CD4-positive, CD25-positive, alpha-beta regulatory T cell (primary cell): ENCODE results near the gene CHST2. TPM values are rescaled to one million over a fixed set of nuclear protein-coding genes. Genes with fewer than 3 reads are reported as not detected.
A peak's percentile ranks its signal among the peaks of the same experiment; 100 is the strongest.

Experiments used
- ATAC-seq, 2 donors: fragments of 150-1000 bp; cut with Tn5 transposase; one replicate each; pipeline ENCODE4 v1.10.0; 2021; ENCODE audit warnings: low read depth in 2 of 2, moderate number of reproducible peaks in 2 of 2, moderate library complexity in 1 of 2
- DNase-seq, 3 donors: peaks; one replicate each; pipeline versions ENCODE4 v3.0.0 to v3.0.0-alpha.2; 2012 to 2022; ENCODE audit warnings: mixed read lengths in 1 of 3
- H3K27ac ChIP-seq: one replicate; pipeline ENCODE4 v1.7.0; 2013; ENCODE audit warnings: mild to moderate bottlenecking, low read length; ENCODE audit not compliant: insufficient read depth, poor library complexity, severe bottlenecking
- H3K27me3 ChIP-seq: one replicate; pipeline ENCODE4 v1.7.0; 2013; ENCODE audit warnings: low read length; ENCODE audit not compliant: control insufficient read depth, insufficient read depth
- H3K36me3 ChIP-seq: one replicate; pipeline ENCODE4 v1.7.0; 2013; ENCODE audit warnings: mild to moderate bottlenecking, low read length, moderate library complexity; ENCODE audit not compliant: control insufficient read depth, insufficient read depth
- H3K4me1 ChIP-seq: 2 replicates; pipeline ENCODE4 v1.7.0; 2013; ENCODE audit warnings: mild to moderate bottlenecking, low read length; ENCODE audit not compliant: insufficient read depth, control insufficient read depth, poor library complexity, severe bottlenecking
- H3K4me3 ChIP-seq: one replicate; pipeline ENCODE4 v1.7.0; 2013; ENCODE audit warnings: low read depth, mild to moderate bottlenecking, low read length, moderate library complexity
- H3K9me3 ChIP-seq, 2 experiments: 1 replicate in 1 of 2; 2 replicates in 1 of 2; pipeline ENCODE4 v1.7.0; 2013; ENCODE audit warnings: low read length in 2 of 2, mild to moderate bottlenecking in 1 of 2, moderate library complexity in 1 of 2; ENCODE audit not compliant: control insufficient read depth in 2 of 2
- H3K27ac Mint-ChIP-seq, 3 donors: one replicate each; pipeline ENCODE4 v1.8.0; 2020 to 2022; ENCODE audit warnings: mild to moderate bottlenecking in 3 of 3, mixed read lengths in 3 of 3, moderate library complexity in 2 of 3
- H3K27me3 Mint-ChIP-seq: one replicate; pipeline ENCODE4 v1.8.0; 2022; ENCODE audit warnings: mild to moderate bottlenecking, mixed read lengths
- H3K36me3 Mint-ChIP-seq: one replicate; pipeline ENCODE4 v1.8.0; 2020; ENCODE audit warnings: mixed read lengths
- H3K4me1 Mint-ChIP-seq, 4 donors: one replicate each; pipeline ENCODE4 v1.8.0; 2020 to 2022; ENCODE audit warnings: mixed read lengths in 4 of 4, mild to moderate bottlenecking in 1 of 4
- H3K4me3 Mint-ChIP-seq, 4 donors: one replicate each; pipeline ENCODE4 v1.8.0; 2020 to 2022; ENCODE audit warnings: mild to moderate bottlenecking in 4 of 4, mixed read lengths in 4 of 4, moderate library complexity in 3 of 4
- H3K9me3 Mint-ChIP-seq, 7 donors: one replicate each; pipeline ENCODE4 v1.8.0; 2020 to 2022; ENCODE audit warnings: mixed read lengths in 7 of 7, mild to moderate bottlenecking in 3 of 7, moderate library complexity in 2 of 7
- polyA plus RNA-seq, 4 donors: library from polyadenylated mRNA; unstranded; fragments of 300-500 nt; fragmentation: Illumina TruSeq; gene quantifications; one replicate each; pipeline ENCODE4 v1.2.3, GENCODE V29; 2021
- total RNA-seq: library from RNA; stranded (reverse); gene quantifications from one replicate; pipeline ENCODE4 v1.2.3, GENCODE V29; 2022

CHST2 gene
- total and polyA plus RNA-seq, 5 donors from 2014 or later: 4.3 to 6.0 (median 4.9) TPM

DNA sequence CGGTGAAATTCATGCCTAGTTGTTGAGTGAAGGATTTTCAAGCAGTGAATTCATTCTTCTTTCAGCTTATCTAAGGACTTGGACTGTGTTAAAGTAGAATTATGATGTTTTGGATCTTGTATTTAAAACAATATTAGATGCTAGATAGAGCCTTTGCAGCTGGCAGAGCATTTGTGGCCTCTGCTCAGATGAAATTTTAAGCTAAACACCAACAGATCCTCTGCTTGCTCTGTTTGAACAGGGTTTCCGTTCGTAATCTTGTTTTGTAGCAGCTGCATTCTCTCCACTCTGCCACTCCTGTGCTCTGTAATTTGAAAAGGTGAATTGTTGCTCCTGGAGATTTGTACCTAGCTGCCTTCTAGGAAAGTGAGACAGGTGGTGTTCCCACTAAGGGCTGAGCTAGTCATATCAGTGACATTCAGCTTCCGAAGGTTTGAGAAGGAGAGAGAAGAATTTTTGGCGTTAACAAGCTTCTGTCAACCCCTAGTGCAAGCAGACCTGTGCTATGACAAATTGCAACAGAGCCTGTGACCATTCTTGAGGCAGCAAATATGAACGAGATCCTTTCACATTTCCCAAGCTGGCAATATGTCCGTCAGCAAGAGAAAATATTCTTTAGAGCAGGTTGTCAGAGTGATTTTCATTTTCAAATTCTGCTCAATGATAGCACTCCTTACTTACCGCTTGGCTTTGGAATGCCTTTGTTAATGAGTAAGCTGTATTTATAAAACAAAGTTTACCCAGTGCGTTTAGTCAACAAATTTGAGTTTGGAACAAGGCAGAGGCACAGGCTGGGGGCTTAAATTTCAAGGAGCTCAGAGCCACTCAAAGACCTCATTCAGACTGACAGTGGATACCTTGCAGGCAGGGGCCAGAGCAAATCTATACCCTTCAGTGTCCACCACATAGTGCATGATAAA is 5.3 kb downstream of the CHST2 start:
- Histone ChIP-seq H3K4me1 (peaks cover 24% of the 10 kb centered on the region), H3K9me3 (no peaks in the 10 kb centered on the region), H3K4me3 (peak overlapping the region; percentile 9), H3K27ac (no peak overlapping the region), H3K36me3 (no peaks in the 10 kb centered on the region), H3K27me3 (no peaks in the 10 kb centered on the region)
- peaks cover 5% of the 10 kb centered on the region for H3K36me3 Mint-ChIP-seq
- no peak for ATAC-seq
- peak overlapping the region in 3 of 4 donors; percentile 42 to 72 (median 66) for H3K4me3 Mint-ChIP-seq
- H3K9me3 Mint-ChIP-seq: peaks cover 0 to 2% (median 0%) of the 10 kb centered on the region in 7 donors
- DNase-seq: no peak
- H3K27me3 Mint-ChIP-seq: no peaks in the 10 kb centered on the region
- H3K27ac Mint-ChIP-seq: peak overlapping the region; percentile 33 to 79 (median 51)
- peaks cover 19 to 61% (median 39%) of the 10 kb centered on the region in 4 donors for H3K4me1 Mint-ChIP-seq

DNA sequence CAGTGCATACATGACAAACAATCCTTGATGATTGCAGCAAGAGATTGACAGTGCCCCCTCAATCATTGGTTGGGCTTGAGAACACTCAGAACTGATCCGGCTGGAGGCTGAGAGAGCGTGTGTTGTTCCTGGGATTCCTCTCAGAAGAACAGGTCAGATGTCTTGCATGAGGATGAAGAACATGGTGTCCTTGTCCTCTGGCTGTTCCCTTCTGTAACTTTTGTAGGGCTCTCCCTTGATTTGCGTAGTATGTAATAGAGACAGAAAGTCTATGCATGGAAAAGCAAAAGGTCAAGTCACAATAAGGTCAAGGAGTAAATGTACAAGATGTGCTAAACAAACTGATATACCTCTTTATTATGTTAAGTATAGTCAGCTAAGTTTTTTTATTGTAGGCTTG is 8.2 kb downstream of the CHST2 start:
- no peak for ATAC-seq
- no peaks in the 10 kb centered on the region for H3K9me3 ChIP-seq
- H3K36me3 Mint-ChIP-seq: peaks cover 5% of the 10 kb centered on the region
- H3K4me1 ChIP-seq: peaks cover 10% of the 10 kb centered on the region
- no peak for DNase-seq
- peaks cover 0 to 2% (median 0%) of the 10 kb centered on the region in 7 donors for H3K9me3 Mint-ChIP-seq
- H3K4me3 ChIP-seq: no peak overlapping the region
- peak overlapping the region; percentile 3 to 60 (median 5) for H3K27ac Mint-ChIP-seq
- H3K4me1 Mint-ChIP-seq: peaks cover 19 to 48% (median 36%) of the 10 kb centered on the region in 4 donors
- no peak overlapping the region for H3K4me3 Mint-ChIP-seq
- H3K27me3 Mint-ChIP-seq: no peaks in the 10 kb centered on the region
- H3K27ac ChIP-seq: no peak overlapping the region
- no peaks in the 10 kb centered on the region for H3K27me3 ChIP-seq
- H3K36me3 ChIP-seq: no peaks in the 10 kb centered on the region

DNA sequence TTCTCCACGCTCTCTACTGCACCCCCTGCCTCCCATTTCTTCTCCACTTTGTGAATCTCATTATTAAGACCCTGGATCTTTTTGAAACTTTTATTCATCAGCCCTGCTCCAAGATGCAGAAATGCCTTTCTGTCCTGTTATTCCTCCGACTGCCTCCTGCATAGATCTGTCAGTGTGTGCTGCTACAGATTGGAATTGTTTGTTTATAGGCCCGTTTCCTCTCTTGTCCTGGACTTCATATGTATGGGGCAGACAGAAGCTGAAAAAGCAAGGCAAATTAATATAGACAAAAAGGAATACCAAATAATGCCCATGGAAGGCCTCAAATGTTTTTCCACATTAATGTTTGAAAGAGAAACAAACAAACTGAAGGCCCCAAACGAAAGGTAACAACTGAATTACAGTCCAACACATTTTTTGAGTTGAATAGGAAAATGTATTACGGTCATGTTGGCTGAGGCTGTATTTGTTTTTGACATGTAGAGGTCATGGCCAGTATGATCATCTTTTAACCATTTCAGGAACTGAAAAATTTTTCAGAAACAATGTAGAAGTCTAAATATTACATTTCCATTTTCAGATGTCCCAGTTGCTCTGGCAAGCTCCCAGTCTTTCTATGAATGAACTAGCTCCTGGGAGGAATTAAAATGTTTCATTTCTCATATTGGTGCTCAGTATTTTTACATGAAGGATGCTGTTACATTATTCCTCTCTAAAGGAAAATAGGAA is 8.8 kb downstream of the CHST2 start:
- ATAC-seq (no peak), DNase-seq (no peak)
- Mint-ChIP-seq H3K9me3 (peaks cover 0 to 2% (median 0%) of the 10 kb centered on the region in 7 donors), H3K4me3 (no peak overlapping the region), H3K27me3 (no peaks in the 10 kb centered on the region), H3K4me1 (peaks cover 13 to 48% (median 33%) of the 10 kb centered on the region in 4 donors), H3K27ac (peak overlapping the region in 2 of 3 donors; percentile 5 to 60), H3K36me3 (peaks cover 5% of the 10 kb centered on the region)
- H3K27ac ChIP-seq: no peak overlapping the region
- no peak overlapping the region for H3K4me3 ChIP-seq
- no peaks in the 10 kb centered on the region for H3K36me3 ChIP-seq
- no peaks in the 10 kb centered on the region for H3K27me3 ChIP-seq
- peaks cover 4% of the 10 kb centered on the region for H3K4me1 ChIP-seq
- H3K9me3 ChIP-seq: no peaks in the 10 kb centered on the region

DNA sequence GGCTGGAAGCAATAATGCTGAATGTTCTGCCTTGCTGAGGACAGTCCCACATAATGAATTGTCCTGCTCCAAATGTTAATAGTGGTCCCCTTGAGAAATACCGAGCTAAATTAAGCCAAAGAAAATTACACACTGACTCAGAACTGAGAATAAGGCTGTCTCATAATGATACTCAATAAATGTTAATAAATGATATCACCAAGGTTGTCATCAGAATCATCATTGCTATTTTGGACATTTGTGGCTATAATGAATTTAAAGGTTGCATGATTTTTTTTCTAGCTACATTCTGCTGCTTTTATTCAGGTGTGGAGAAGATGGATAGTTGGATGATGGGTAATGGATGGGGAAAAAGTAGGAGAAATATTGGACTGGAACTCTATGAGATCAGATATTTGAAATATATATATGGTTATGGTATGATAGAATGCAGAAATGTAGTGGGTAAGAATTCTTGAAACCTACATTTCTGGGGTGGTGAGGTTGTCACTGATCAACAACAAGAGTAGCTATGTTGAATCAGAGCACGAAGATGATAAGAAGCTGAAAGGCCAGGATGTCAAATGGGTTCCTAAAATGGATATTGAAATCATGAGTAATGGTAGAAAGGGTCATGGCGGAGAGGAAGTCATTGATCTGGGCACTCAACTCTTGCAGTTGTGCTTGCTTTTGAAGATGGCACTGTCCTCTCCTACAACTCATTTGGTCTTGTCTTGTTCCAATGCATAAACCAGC is 12.8 kb downstream of the CHST2 start:
- peak overlapping the region in 1 of 3 donors; percentile 50 for H3K27ac Mint-ChIP-seq
- H3K27ac ChIP-seq: no peak overlapping the region
- no peaks in the 10 kb centered on the region for H3K4me1 ChIP-seq
- ATAC-seq (no peak), DNase-seq (no peak)
- no peaks in the 10 kb centered on the region for H3K9me3 ChIP-seq
- no peak overlapping the region for H3K4me3 Mint-ChIP-seq
- no peaks in the 10 kb centered on the region for H3K27me3 Mint-ChIP-seq
- no peaks in the 10 kb centered on the region for H3K27me3 ChIP-seq
- H3K4me1 Mint-ChIP-seq: peaks cover 0 to 17% (median 9%) of the 10 kb centered on the region in 4 donors
- no peak overlapping the region for H3K4me3 ChIP-seq
- no peaks in the 10 kb centered on the region for H3K36me3 ChIP-seq
- H3K9me3 Mint-ChIP-seq: peaks cover 0 to 5% (median 0%) of the 10 kb centered on the region in 7 donors
- peaks cover 5% of the 10 kb centered on the region for H3K36me3 Mint-ChIP-seq

DNA sequence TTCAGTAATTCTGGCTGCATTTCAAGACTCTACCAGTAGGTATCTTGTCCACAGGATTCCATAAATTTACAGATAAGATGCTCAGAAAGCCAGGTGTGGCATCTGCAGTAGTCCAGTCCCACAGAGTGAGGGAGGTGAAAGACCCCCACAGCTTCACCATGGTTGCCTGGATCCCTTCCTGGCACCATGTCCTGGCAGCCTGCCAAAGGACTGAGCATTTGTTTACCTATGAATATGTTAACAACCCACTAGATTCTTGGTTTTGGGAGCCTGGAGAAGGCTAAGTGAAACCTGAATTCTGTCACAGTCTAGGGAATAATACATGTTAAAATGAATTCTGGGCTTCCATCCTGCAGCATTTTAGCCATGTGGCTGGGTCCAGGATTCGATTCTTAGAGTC is 14.9 kb downstream of the CHST2 start:
- Histone ChIP-seq H3K27me3 (no peaks in the 10 kb centered on the region), H3K27ac (no peak overlapping the region), H3K36me3 (no peaks in the 10 kb centered on the region), H3K4me3 (no peak overlapping the region), H3K4me1 (no peaks in the 10 kb centered on the region), H3K9me3 (no peaks in the 10 kb centered on the region)
- DNase-seq: no peak
- no peaks in the 10 kb centered on the region for H3K27me3 Mint-ChIP-seq
- peaks cover 0 to 13% (median 7%) of the 10 kb centered on the region in 4 donors for H3K4me1 Mint-ChIP-seq
- H3K9me3 Mint-ChIP-seq: peaks cover 0 to 5% (median 0%) of the 10 kb centered on the region in 7 donors
- no peak overlapping the region for H3K27ac Mint-ChIP-seq
- no peak overlapping the region for H3K4me3 Mint-ChIP-seq
- H3K36me3 Mint-ChIP-seq: peaks cover 5% of the 10 kb centered on the region
- no peak for ATAC-seq

DNA sequence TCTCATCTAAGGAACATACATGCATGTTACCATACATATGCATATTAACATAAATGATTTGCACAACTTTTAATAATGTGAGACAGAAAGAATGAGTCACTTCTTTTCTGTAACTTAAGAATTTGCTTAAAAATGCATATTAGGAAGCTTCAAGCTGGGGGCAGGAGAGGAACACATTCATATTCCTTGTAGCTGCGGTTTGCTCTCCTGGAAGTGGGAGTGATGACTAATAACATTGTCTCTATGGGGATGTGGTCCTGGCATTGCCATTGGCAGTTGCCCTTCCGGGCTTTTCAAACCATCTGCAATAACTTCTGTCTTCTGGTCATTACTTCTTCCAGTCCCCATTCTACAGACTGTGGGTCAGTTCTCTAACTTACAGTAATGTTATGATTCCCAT is 15.6 kb downstream of the CHST2 start:
- Histone ChIP-seq H3K27ac (no peak overlapping the region), H3K36me3 (no peaks in the 10 kb centered on the region), H3K4me3 (no peak overlapping the region), H3K9me3 (no peaks in the 10 kb centered on the region), H3K27me3 (no peaks in the 10 kb centered on the region), H3K4me1 (no peaks in the 10 kb centered on the region)
- H3K4me3 Mint-ChIP-seq: no peak overlapping the region
- H3K9me3 Mint-ChIP-seq: peaks cover 0 to 5% (median 0%) of the 10 kb centered on the region in 7 donors
- no peaks in the 10 kb centered on the region for H3K36me3 Mint-ChIP-seq
- no peaks in the 10 kb centered on the region for H3K27me3 Mint-ChIP-seq
- no peak for DNase-seq
- peaks cover 0 to 11% (median 7%) of the 10 kb centered on the region in 4 donors for H3K4me1 Mint-ChIP-seq
- no peak for ATAC-seq
- no peak overlapping the region for H3K27ac Mint-ChIP-seq

DNA sequence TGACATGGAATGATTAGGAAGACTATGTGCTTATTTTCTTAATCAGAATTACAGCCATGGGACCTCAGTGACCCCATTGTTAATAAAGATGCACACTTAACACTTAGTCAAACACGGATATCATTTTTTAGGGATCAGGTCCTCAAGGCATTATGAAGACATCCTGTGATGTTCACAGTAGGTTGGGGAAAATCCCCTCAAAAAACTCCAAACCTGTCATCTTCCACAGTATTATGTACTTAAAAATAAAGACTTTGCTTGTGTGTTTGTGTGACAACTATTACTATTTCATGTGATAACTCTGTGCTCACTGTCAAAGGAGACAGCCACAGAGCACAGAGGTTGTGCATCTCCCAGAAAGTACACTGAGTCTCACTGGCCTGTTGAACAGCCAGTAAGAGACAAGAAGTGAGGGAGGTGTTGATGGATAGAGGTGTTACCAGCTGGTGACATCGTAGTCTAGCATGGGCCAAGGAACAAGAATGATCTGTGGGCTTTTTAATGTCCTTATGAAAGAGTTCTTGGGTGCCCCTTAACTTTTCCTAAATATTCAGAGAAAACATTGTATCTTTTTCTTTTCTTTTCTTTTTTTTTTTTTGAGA is 18.0 kb downstream of the CHST2 start:
- H3K27ac ChIP-seq: no peak overlapping the region
- Mint-ChIP-seq H3K4me3 (no peak overlapping the region), H3K9me3 (peaks cover 0 to 5% (median 0%) of the 10 kb centered on the region in 7 donors), H3K36me3 (no peaks in the 10 kb centered on the region), H3K27ac (no peak overlapping the region), H3K27me3 (no peaks in the 10 kb centered on the region), H3K4me1 (peaks cover 0 to 11% (median 4%) of the 10 kb centered on the region in 4 donors)
- no peak overlapping the region for H3K4me3 ChIP-seq
- ATAC-seq (no peak), DNase-seq (no peak)
- H3K9me3 ChIP-seq: no peaks in the 10 kb centered on the region
- no peaks in the 10 kb centered on the region for H3K4me1 ChIP-seq
- H3K36me3 ChIP-seq: no peaks in the 10 kb centered on the region
- H3K27me3 ChIP-seq: no peaks in the 10 kb centered on the region
